ENCODE results near the gene NELFA.

Gene NELFA

GRCh38 chr4:1969928-1970723 lies 38.6 kb downstream of the NELFA start:
- ChIA-PET CTCF (interaction anchor here (0.6 kb wide), 1 partner anchor 897 kb away, joined by 3 read pairs; no protein-coding TSS in a partner anchor), POLR2A (no interaction called here)
- Histone ChIP-seq H3K36me3 (ENCODE audit: control insufficient read depth in 2 of 2, insufficient read depth in 1 of 2, low read length in 2 of 2) (peaks cover 7 to 89% of the 10 kb centered on the region in 2 experiments), H3K4me1 (ENCODE audit: control insufficient read depth, insufficient read depth, low read length) (no peaks in the 10 kb centered on the region), H3K27ac (ENCODE audit: extremely low read depth, low read depth, low read length) (no peak overlapping the region), H3K4me3 (ENCODE audit: low read depth, low read length) (no peak overlapping the region), H3K9me3 (ENCODE audit: control insufficient read depth, insufficient read depth, low read depth, low read length) (no peaks in the 10 kb centered on the region)
- TF ChIP-seq ZEB2 (tag by site-specific recombination; IDR thresholded peaks at IDR 0.05) (no peak), ZNF398 (tag by site-specific recombination; IDR thresholded peaks at IDR 0.05) (no peak), IKZF3 (tag by site-specific recombination; IDR thresholded peaks at IDR 0.05) (no peak), GLIS2 (tag by site-specific recombination; IDR thresholded peaks at IDR 0.05) (no peak), ZNF426 (tag by site-specific recombination; IDR thresholded peaks at IDR 0.05) (no peak), MEIS1 (CRISPR knock-in tag; IDR thresholded peaks at IDR 0.05; ENCODE audit: borderline replicate concordance) (no peak), ZNF114 (tag by site-specific recombination; IDR thresholded peaks at IDR 0.05) (no peak), SCRT2 (tag by site-specific recombination; IDR thresholded peaks at IDR 0.05) (peak; percentile 74), ZBTB48 (tag by site-specific recombination; IDR thresholded peaks at IDR 0.05) (no peak)

- no peaks in the 10 kb centered on the region for H3K4me1 ChIP-seq (ENCODE audit: control insufficient read depth, insufficient read depth, low read length)
- CTCF ChIA-PET = no interaction called here
- H3K36me3 ChIP-seq (ENCODE audit: control insufficient read depth in 2 of 2, insufficient read depth in 1 of 2, low read length in 2 of 2) = peaks cover 10 to 88% of the 10 kb centered on the region in 2 experiments
- POLR2A ChIA-PET = no interaction called here
- no peak overlapping the region for H3K27ac ChIP-seq (ENCODE audit: extremely low read depth, low read depth, low read length)
- no peaks in the 10 kb centered on the region for H3K9me3 ChIP-seq (ENCODE audit: control insufficient read depth, insufficient read depth, low read depth, low read length)
- no peak overlapping the region for H3K4me3 ChIP-seq (ENCODE audit: low read depth, low read length)
- TF ChIP-seq ZNF704 (tag by site-specific recombination; IDR thresholded peaks at IDR 0.05) = no peak
- no peak for TF ChIP-seq ZIC2 (tag by site-specific recombination; IDR thresholded peaks at IDR 0.05)
- no peak for TF ChIP-seq INSM2 (tag by site-specific recombination; IDR thresholded peaks at IDR 0.05)
- no peak for TF ChIP-seq ZFHX2 (tag by site-specific recombination; conservative IDR thresholded peaks at IDR 0.05)
- TF ChIP-seq KLF9 (tag by site-specific recombination; IDR thresholded peaks at IDR 0.05; ENCODE audit: low read depth) = no peak
- TF ChIP-seq ZNF341 (tag by site-specific recombination; IDR thresholded peaks at IDR 0.05; ENCODE audit: low read depth) = no peak
- no peak for TF ChIP-seq ZNF626 (tag by site-specific recombination; IDR thresholded peaks at IDR 0.05)
- TF ChIP-seq ZNF280C (tag by site-specific recombination; IDR thresholded peaks at IDR 0.05) = no peak
- no peak for TF ChIP-seq ZNF600 (tag by site-specific recombination; IDR thresholded peaks at IDR 0.05)
- TF ChIP-seq ZSCAN16 (tag by site-specific recombination; IDR thresholded peaks at IDR 0.05) = no peak
- no peak for TF ChIP-seq ZFP37 (tag by site-specific recombination; IDR thresholded peaks at IDR 0.05)
- no peak for TF ChIP-seq CTCF (tag by site-specific recombination; IDR thresholded peaks at IDR 0.05)
- no peak for TF ChIP-seq ZNF571 (tag by site-specific recombination; IDR thresholded peaks at IDR 0.05)
- no peak for TF ChIP-seq ZNF239 (tag by site-specific recombination; IDR thresholded peaks at IDR 0.05)
- TF ChIP-seq ELK4 (IDR thresholded peaks at IDR 0.05; ENCODE audit: borderline replicate concordance, low read depth, low read length) = no peak
- TF ChIP-seq ZNF837 (tag by site-specific recombination; IDR thresholded peaks at IDR 0.05) = no peak
Measured at GRCh38 chr4:1968686-1969295, 40.0 kb downstream of the NELFA start.

All from HEK293 (cell line).